SU-DHL-6 (cell line): ENCODE measurements around the gene ZDHHC13.

Experiments used
- H2AFZ ChIP-seq: fragments of 200-600 bp; sonication (generic); 2 replicates; pipeline ENCODE4 v1.6.1; 2014; ENCODE audit warnings: low read depth, mild to moderate bottlenecking, moderate library complexity, mixed read lengths, antibody characterized with exemption, low read length; ENCODE audit not compliant: severe bottlenecking
- H3F3A ChIP-seq: fragments of 200-600 bp; shearing (Covaris generic); 2 replicates; pipeline ENCODE4 v1.6.0; 2016; ENCODE audit warnings: antibody characterized with exemption, mild to moderate bottlenecking; ENCODE audit not compliant: insufficient read depth
- H3K27ac ChIP-seq: fragments of 200-600 bp; sonication (generic); 2 replicates; pipeline ENCODE4 v1.5.1; 2016; ENCODE audit warnings: low read depth, mild to moderate bottlenecking, low read length, moderate library complexity, mixed read lengths
- H3K27me3 ChIP-seq: fragments of 200-600 bp; sonication (generic), shearing (Covaris generic); 2 replicates; pipeline ENCODE4 v1.6.0; 2014; ENCODE audit warnings: mild to moderate bottlenecking, low read length
- H3K36me3 ChIP-seq: fragments of 200-600 bp; sonication (generic); 2 replicates; pipeline ENCODE4 v1.6.1; 2014; ENCODE audit warnings: mild to moderate bottlenecking, low read length, mixed read lengths
- H3K4me2 ChIP-seq: fragments of 300-600, 200-600 bp; shearing (Covaris generic), sonication (generic); 2 replicates; pipeline ENCODE4 v1.6.0; 2014; ENCODE audit warnings: low read length, low read depth, mild to moderate bottlenecking; ENCODE audit not compliant: poor library complexity, severe bottlenecking
- H3K4me3 ChIP-seq: fragments of 200-600 bp; sonication (generic); 2 replicates; pipeline ENCODE4 v1.5.1; 2014; ENCODE audit warnings: antibody characterized with exemption, low read length, mild to moderate bottlenecking, mixed read lengths; ENCODE audit not compliant: insufficient read depth, poor library complexity, severe bottlenecking
- H3K79me2 ChIP-seq: fragments of 200-600 bp; sonication (generic); 2 replicates; pipeline ENCODE4 v1.6.1; 2014; ENCODE audit warnings: mild to moderate bottlenecking, low read length, moderate library complexity; ENCODE audit not compliant: insufficient read depth
- H3K9ac ChIP-seq: fragments of 200-600 bp; sonication (generic); 2 replicates; pipeline ENCODE4 v1.7.0; 2014; ENCODE audit warnings: mild to moderate bottlenecking, low read length
- H3K9me2 ChIP-seq: fragments of 200-600 bp; sonication (generic); replicated peaks from 2 replicates; pipeline ENCODE4 v1.6.1; 2014; ENCODE audit warnings: low read length; ENCODE audit not compliant: insufficient read depth
- H3K9me3 ChIP-seq: fragments of 200-600 bp; sonication (generic); 2 replicates; pipeline ENCODE4 v1.6.1; 2014; ENCODE audit warnings: low read length, mixed read lengths; ENCODE audit not compliant: insufficient read depth
- H4K20me1 ChIP-seq: fragments of 200-600 bp; sonication (generic); 2 replicates; pipeline ENCODE4 v1.6.1; 2014; ENCODE audit warnings: low read depth, mild to moderate bottlenecking, antibody characterized with exemption, low read length, moderate library complexity, mixed read lengths
- CTCF ChIP-seq: fragments of 200-600 bp; sonication (generic); IDR thresholded peaks from one replicate; pipeline ENCODE4 v1.5.1; 2017; ENCODE audit warnings: antibody characterized with exemption, mild to moderate bottlenecking, low read length, moderate library complexity; ENCODE audit not compliant: insufficient read depth, poor library complexity, severe bottlenecking
- EZH2phosphoT487 ChIP-seq: fragments of 200-600 bp; sonication (generic), shearing (Covaris generic); conservative IDR thresholded peaks from 2 replicates; pipeline ENCODE4 v1.6.1; 2018; ENCODE audit warnings: mild to moderate bottlenecking, antibody characterized with exemption, low read length, moderate library complexity, mixed read lengths

ZDHHC13 gene

GRCh38 chr11:19102521-19102900 lies 14.5 kb upstream of the ZDHHC13 start:
- H4K20me1 ChIP-seq, result no peaks in the 10 kb centered on the region
- H3F3A ChIP-seq, result no peaks in the 10 kb centered on the region
- TF ChIP-seq EZH2phosphoT487 (no peak), CTCF (no peak)
- no peaks in the 10 kb centered on the region for H3K36me3 ChIP-seq
- no peak overlapping the region for H3K9ac ChIP-seq
- no peak overlapping the region for H3K4me2 ChIP-seq
- no peaks in the 10 kb centered on the region for H3K27me3 ChIP-seq
- H3K27ac ChIP-seq, result no peak overlapping the region
- H3K79me2 ChIP-seq, result no peaks in the 10 kb centered on the region
- H3K9me2 ChIP-seq, result no peaks in the 10 kb centered on the region
- no peaks in the 10 kb centered on the region for H3K9me3 ChIP-seq
- H3K4me3 ChIP-seq, result no peak overlapping the region
- H2AFZ ChIP-seq, result no peak overlapping the region

- no peaks in the 10 kb centered on the region for H4K20me1 ChIP-seq
- no peaks in the 10 kb centered on the region for H3K9me3 ChIP-seq
- H3K27me3 ChIP-seq, result no peaks in the 10 kb centered on the region
- H3K27ac ChIP-seq, result no peak overlapping the region
- no peak overlapping the region for H3K4me3 ChIP-seq
- no peak overlapping the region for H3K4me2 ChIP-seq
- H3F3A ChIP-seq, result no peaks in the 10 kb centered on the region
- H3K9ac ChIP-seq, result no peak overlapping the region
- no peak overlapping the region for H2AFZ ChIP-seq
- H3K79me2 ChIP-seq, result no peaks in the 10 kb centered on the region
- no peaks in the 10 kb centered on the region for H3K36me3 ChIP-seq
- H3K9me2 ChIP-seq, result no peaks in the 10 kb centered on the region
- TF ChIP-seq EZH2phosphoT487, result no peak
Measured at GRCh38 chr11:19105011-19105410, 12.0 kb upstream of the ZDHHC13 start.

GRCh38 chr11:19107125-19107524 lies 9.8 kb upstream of the ZDHHC13 start:
- no peaks in the 10 kb centered on the region for H3K9me2 ChIP-seq
- TF ChIP-seq EZH2phosphoT487 (no peak), CTCF (no peak)
- H3K27me3 ChIP-seq, result no peaks in the 10 kb centered on the region
- no peak overlapping the region for H3K9ac ChIP-seq
- no peaks in the 10 kb centered on the region for H4K20me1 ChIP-seq
- no peaks in the 10 kb centered on the region for H3F3A ChIP-seq
- H3K4me3 ChIP-seq, result no peak overlapping the region
- H2AFZ ChIP-seq, result no peak overlapping the region
- H3K9me3 ChIP-seq, result no peaks in the 10 kb centered on the region
- H3K4me2 ChIP-seq, result no peak overlapping the region
- H3K36me3 ChIP-seq, result no peaks in the 10 kb centered on the region
- no peaks in the 10 kb centered on the region for H3K79me2 ChIP-seq
- no peak overlapping the region for H3K27ac ChIP-seq

GRCh38 chr11:19110295-19110694 lies 6.7 kb upstream of the ZDHHC13 start:
- TF ChIP-seq CTCF (no peak), EZH2phosphoT487 (no peak)
- no peaks in the 10 kb centered on the region for H3K9me2 ChIP-seq
- no peak overlapping the region for H3K27ac ChIP-seq
- H3F3A ChIP-seq, result no peaks in the 10 kb centered on the region
- H2AFZ ChIP-seq, result no peak overlapping the region
- no peaks in the 10 kb centered on the region for H4K20me1 ChIP-seq
- no peaks in the 10 kb centered on the region for H3K9me3 ChIP-seq
- H3K9ac ChIP-seq, result no peak overlapping the region
- H3K36me3 ChIP-seq, result no peaks in the 10 kb centered on the region
- H3K4me2 ChIP-seq, result no peak overlapping the region
- H3K27me3 ChIP-seq, result no peaks in the 10 kb centered on the region
- no peak overlapping the region for H3K4me3 ChIP-seq
- H3K79me2 ChIP-seq, result no peaks in the 10 kb centered on the region
